ENCODE data around the gene CPSF4L. TPM values are rescaled to one million over a fixed set of nuclear protein-coding genes. Genes with fewer than 3 reads are reported as not detected.

The CPSF4L gene
- total and polyA plus RNA-seq, 7 donors: not detected

DNA sequence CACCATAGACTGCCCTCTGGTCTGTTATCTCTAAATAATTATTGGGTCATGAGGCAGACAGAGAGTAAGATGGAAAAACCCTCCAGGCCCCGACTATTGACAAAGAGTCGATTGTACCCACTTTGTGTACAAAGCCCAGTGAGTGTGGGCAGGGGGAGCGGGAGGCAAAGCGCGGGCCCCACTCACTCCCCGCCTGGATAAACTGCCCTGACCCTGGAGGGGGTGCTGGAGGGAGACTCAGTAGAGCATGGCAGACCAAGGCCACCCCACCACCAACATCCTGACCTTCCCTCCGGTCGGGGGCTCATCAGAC is 11.2 kb upstream of the CPSF4L start:
- intact Hi-C loops (cut with DNase I): no loop called here
- ATAC-seq (no peak), DNase-seq (no peak)
- H3K4me3 ChIP-seq: no peak overlapping the region
- no peak overlapping the region for H3K27ac ChIP-seq
- no peaks in the 10 kb centered on the region for H3K9me3 ChIP-seq
- 89 to 91% (median 90%) methylated on average over 8 of the region's 8 CpGs for WGBS, 3 donors
- H3K27me3 ChIP-seq (ENCODE audit: insufficient read depth in 3 of 3, low read length in 2 of 3): no peaks in the 10 kb centered on the region
- no peaks in the 10 kb centered on the region for H3K4me1 ChIP-seq
- H3K36me3 ChIP-seq (ENCODE audit: insufficient read depth in 1 of 2, low read depth in 1 of 2): no peaks in the 10 kb centered on the region
- TF ChIP-seq, protein P1, sequence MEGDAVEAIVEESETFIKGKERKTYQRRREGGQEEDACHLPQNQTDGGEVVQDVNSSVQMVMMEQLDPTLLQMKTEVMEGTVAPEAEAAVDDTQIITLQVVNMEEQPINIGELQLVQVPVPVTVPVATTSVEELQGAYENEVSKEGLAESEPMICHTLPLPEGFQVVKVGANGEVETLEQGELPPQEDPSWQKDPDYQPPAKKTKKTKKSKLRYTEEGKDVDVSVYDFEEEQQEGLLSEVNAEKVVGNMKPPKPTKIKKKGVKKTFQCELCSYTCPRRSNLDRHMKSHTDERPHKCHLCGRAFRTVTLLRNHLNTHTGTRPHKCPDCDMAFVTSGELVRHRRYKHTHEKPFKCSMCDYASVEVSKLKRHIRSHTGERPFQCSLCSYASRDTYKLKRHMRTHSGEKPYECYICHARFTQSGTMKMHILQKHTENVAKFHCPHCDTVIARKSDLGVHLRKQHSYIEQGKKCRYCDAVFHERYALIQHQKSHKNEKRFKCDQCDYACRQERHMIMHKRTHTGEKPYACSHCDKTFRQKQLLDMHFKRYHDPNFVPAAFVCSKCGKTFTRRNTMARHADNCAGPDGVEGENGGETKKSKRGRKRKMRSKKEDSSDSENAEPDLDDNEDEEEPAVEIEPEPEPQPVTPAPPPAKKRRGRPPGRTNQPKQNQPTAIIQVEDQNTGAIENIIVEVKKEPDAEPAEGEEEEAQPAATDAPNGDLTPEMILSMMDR (IDR thresholded peaks at IDR 0.05): no peak

DNA sequence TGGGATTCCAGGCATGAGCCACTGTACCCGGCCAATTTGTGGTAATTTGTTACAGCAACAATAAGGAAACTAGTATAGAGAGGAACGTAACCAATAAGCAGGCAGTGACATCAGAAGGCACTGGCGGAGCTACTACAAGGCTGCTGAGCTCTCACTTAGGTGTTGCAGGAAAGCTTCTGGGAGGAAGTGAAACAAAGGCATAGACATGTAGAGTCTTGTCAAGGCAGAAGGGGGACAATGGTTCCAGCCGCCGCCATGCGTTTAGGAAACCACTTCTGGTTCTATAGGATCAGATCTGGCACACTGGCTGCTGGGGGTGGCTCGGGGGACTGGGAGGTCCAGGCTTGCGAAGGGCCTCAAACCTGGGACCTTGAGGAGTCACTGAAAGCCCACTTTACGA is 9.4 kb upstream of the CPSF4L start:
- Histone ChIP-seq H3K27ac (no peak overlapping the region), H3K9me3 (no peaks in the 10 kb centered on the region), H3K4me1 (no peaks in the 10 kb centered on the region), H3K27me3 (ENCODE audit: insufficient read depth in 3 of 3, low read length in 2 of 3) (no peaks in the 10 kb centered on the region), H3K4me3 (no peak overlapping the region), H3K36me3 (ENCODE audit: insufficient read depth in 1 of 2, low read depth in 1 of 2) (no peaks in the 10 kb centered on the region)
- TF ChIP-seq, protein P1 (IDR thresholded peaks at IDR 0.05): no peak
- WGBS, 3 donors: 90 to 93% (median 91%) methylated on average over 9 of the region's 9 CpGs
- ATAC-seq: no peak
- no peak for DNase-seq
- intact Hi-C loops (cut with DNase I): no loop called here

DNA sequence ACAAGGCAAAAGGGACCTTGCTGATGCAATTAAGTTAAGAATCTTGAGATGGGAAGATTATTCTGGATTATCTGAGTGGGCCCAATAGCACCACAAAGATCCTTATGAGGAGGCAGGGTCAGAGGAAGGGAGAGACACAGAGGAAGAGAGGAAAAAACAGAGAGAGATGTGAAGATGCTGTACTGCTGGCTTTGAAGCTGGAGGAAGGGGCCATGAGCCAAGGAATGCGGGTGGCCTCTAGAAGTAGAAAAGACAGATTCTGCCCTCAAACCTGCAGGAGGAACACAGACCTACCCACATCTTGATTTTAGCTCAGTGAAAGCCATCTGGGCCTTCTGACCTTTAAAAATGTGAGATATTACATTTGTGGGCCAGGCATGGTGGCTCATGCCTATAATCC is 8.1 kb upstream of the CPSF4L start:
- Histone ChIP-seq H3K27me3 (ENCODE audit: insufficient read depth in 3 of 3, low read length in 2 of 3) (no peaks in the 10 kb centered on the region), H3K4me3 (no peak overlapping the region), H3K27ac (no peak overlapping the region), H3K4me1 (no peaks in the 10 kb centered on the region), H3K36me3 (ENCODE audit: insufficient read depth in 1 of 2, low read depth in 1 of 2) (no peaks in the 10 kb centered on the region), H3K9me3 (no peaks in the 10 kb centered on the region)
- TF ChIP-seq, protein P1 (IDR thresholded peaks at IDR 0.05): no peak
- 0 to 100% (median 97%) methylated on average over 1 of the region's 1 CpG for WGBS, 3 donors
- ATAC-seq: no peak
- intact Hi-C loops (cut with DNase I): no loop called here
- no peak for DNase-seq

DNA sequence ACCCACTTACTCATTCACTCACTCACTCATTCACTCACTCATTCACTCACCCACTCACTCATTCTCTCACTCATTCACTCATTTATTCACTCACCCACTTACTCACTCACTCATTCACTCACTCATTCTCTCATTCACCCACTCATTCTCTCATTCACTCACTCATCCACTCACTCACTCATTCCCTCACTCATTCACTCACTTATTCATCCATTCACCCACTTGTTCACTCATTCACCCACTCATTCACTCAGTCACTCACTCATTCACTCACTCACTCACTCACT is 7.6 kb upstream of the CPSF4L start:
- H3K27me3 ChIP-seq (ENCODE audit: insufficient read depth in 3 of 3, low read length in 2 of 3): no peaks in the 10 kb centered on the region
- H3K4me1 ChIP-seq: no peaks in the 10 kb centered on the region
- H3K36me3 ChIP-seq (ENCODE audit: insufficient read depth in 1 of 2, low read depth in 1 of 2): no peaks in the 10 kb centered on the region
- TF ChIP-seq, protein P1 (IDR thresholded peaks at IDR 0.05): no peak
- H3K4me3 ChIP-seq: no peak overlapping the region
- DNase-seq (no peak), ATAC-seq (no peak)
- intact Hi-C loops (cut with DNase I): no loop called here
- H3K27ac ChIP-seq: no peak overlapping the region
- no peaks in the 10 kb centered on the region for H3K9me3 ChIP-seq

DNA sequence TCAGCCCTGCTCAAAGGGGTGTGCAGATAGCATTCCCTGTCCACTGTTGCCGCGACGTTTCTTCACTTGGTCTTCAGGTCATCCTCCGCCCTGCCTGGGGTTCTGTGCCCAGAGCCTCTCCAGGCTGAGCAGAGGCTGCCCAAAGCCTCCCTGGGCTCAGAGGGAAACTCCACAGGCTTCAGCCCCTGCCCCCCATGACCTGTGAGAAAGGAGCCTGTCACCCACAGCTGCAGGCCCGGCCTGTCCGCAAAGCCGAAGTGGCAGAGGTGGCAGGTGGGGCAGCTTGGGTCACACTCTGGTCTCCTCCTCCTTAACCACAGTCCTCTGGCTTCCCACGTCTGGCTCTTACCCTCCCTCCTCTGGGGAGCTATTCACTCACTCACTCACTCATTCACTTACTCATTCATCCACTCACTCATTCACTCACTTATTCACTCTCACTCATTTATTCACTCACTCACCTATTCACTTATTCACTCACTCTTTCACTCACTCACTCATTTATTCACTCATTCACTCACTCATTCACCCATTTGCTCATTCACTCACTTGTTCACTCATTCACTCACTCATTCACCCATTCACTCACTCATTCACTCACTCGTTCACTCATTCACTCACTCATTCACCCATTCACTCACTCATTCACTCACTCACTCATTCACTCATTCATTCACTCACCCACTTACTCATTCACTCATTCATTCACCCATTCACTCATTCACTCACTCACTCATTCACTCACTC is 7.1 kb upstream of the CPSF4L start:
- Histone ChIP-seq H3K9me3 (no peaks in the 10 kb centered on the region), H3K36me3 (ENCODE audit: insufficient read depth in 1 of 2, low read depth in 1 of 2) (no peaks in the 10 kb centered on the region), H3K4me3 (no peak overlapping the region), H3K27ac (no peak overlapping the region), H3K27me3 (ENCODE audit: insufficient read depth in 3 of 3, low read length in 2 of 3) (no peaks in the 10 kb centered on the region), H3K4me1 (no peaks in the 10 kb centered on the region)
- TF ChIP-seq, protein P1 (IDR thresholded peaks at IDR 0.05): no peak
- DNase-seq: no peak
- 79 to 86% (median 80%) methylated on average over 9 of the region's 9 CpGs for WGBS, 3 donors
- intact Hi-C loops (cut with DNase I): no loop called here
- peak in 2 of 4 donors; percentile 26 to 31 for ATAC-seq

All from psoas muscle (tissue), 8 donors.